IPS-20b (cell line): Measurements from ENCODE around the gene POU5F1.
"Not testable (repeated sequence)": the region's sequence is repeated elsewhere in the genome, so short reads cannot be mapped to it uniquely, and the experiment has no call there.

ENCODE experiments used
- H3K27ac ChIP-seq: one replicate; pipeline ENCODE4 v1.5.1; 2013; ENCODE audit warnings: low read length
- H3K27me3 ChIP-seq: 2 replicates; pipeline ENCODE4 v1.6.1; 2013; ENCODE audit warnings: mild to moderate bottlenecking, low read length, inconsistent platforms; ENCODE audit not compliant: insufficient read depth
- H3K36me3 ChIP-seq: 2 replicates; pipeline ENCODE4 v1.6.1; 2013; ENCODE audit warnings: low read depth, mild to moderate bottlenecking, inconsistent platforms, low read length, moderate library complexity; ENCODE audit not compliant: insufficient read depth
- H3K4me1 ChIP-seq: 2 replicates; pipeline ENCODE4 v1.6.1; 2013; ENCODE audit warnings: mild to moderate bottlenecking, control low read depth, inconsistent platforms, low read length, moderate library complexity; ENCODE audit not compliant: insufficient read depth
- H3K4me3 ChIP-seq: 2 replicates; pipeline ENCODE4 v1.5.1; 2013; ENCODE audit warnings: mild to moderate bottlenecking, low read length, inconsistent platforms
- H3K9ac ChIP-seq: 2 replicates; pipeline ENCODE4 v1.6.1; 2013; ENCODE audit warnings: low read depth, mild to moderate bottlenecking, inconsistent platforms, low read length, moderate library complexity
- H3K9me3 ChIP-seq: 2 replicates; pipeline ENCODE4 v1.6.1; 2013; ENCODE audit warnings: mild to moderate bottlenecking, low read depth, low read length, inconsistent platforms; ENCODE audit not compliant: insufficient read depth

The POU5F1 gene

GRCh38 chr6:31170600-31170881 is at the start of gene POU5F1:
Gene POU5F1, minus strand, starts transcription at chr6:31170682. Its CDS starts 62 bp downstream, at chr6:31170620.
- Histone ChIP-seq H3K27ac (peak within 1 kb of the TSS; percentile 50), H3K9me3 (no peaks in the 10 kb centered on the region), H3K36me3 (peaks cover 27% of the 10 kb centered on the region), H3K4me1 (peaks cover 24% of the 10 kb centered on the region), H3K9ac (peak within 1 kb of the TSS; percentile 99), H3K4me3 (peak within 1 kb of the TSS; percentile 99), H3K27me3 (no peaks in the 10 kb centered on the region)

- Histone ChIP-seq H3K9me3 (peaks cover 12% of the 10 kb centered on the region), H3K4me3 (no peak overlapping the region), H3K9ac (no peak overlapping the region), H3K27me3 (no peaks in the 10 kb centered on the region), H3K27ac (no peak overlapping the region), H3K36me3 (no peaks in the 10 kb centered on the region), H3K4me1 (no peaks in the 10 kb centered on the region; the same call in 1 of the 2 replicates)
These were observed 45.9 kb upstream of the POU5F1 start for GRCh38 chr6:31216208-31216898.

GRCh38 chr6:31215216-31215615 is 44.7 kb upstream of the POU5F1 start:
- not testable (repeated sequence) for H3K4me3 ChIP-seq, H3K27ac ChIP-seq, H3K27me3 ChIP-seq, H3K36me3 ChIP-seq, H3K4me1 ChIP-seq, H3K9ac ChIP-seq
- peaks cover 12% of the 10 kb centered on the region for H3K9me3 ChIP-seq

- Histone ChIP-seq H3K4me1 (peaks cover 8% of the 10 kb centered on the region; the same call in 1 of the 2 replicates), H3K4me3 (no peak overlapping the region), H3K27me3 (no peaks in the 10 kb centered on the region), H3K36me3 (no peaks in the 10 kb centered on the region), H3K9ac (no peak overlapping the region), H3K9me3 (peaks cover 12% of the 10 kb centered on the region), H3K27ac (no peak overlapping the region)
These were observed 44.0 kb upstream of the POU5F1 start for GRCh38 chr6:31214516-31214915.

- Histone ChIP-seq H3K27ac (no peak overlapping the region), H3K36me3 (no peaks in the 10 kb centered on the region), H3K9ac (no peak overlapping the region), H3K27me3 (no peaks in the 10 kb centered on the region), H3K4me1 (peaks cover 8% of the 10 kb centered on the region; the same call in 1 of the 2 replicates), H3K9me3 (peaks cover 3% of the 10 kb centered on the region), H3K4me3 (no peak overlapping the region)
These were observed 40.5 kb upstream of the POU5F1 start for GRCh38 chr6:31210741-31211532.

- Histone ChIP-seq H3K9me3 (no peaks in the 10 kb centered on the region), H3K36me3 (no peaks in the 10 kb centered on the region), H3K9ac (no peak overlapping the region), H3K27ac (no peak overlapping the region), H3K4me3 (no peak overlapping the region), H3K4me1 (peaks cover 8% of the 10 kb centered on the region; the same call in 1 of the 2 replicates), H3K27me3 (no peaks in the 10 kb centered on the region)
These were observed 39.6 kb upstream of the POU5F1 start for GRCh38 chr6:31210123-31210522.

- H3K27ac ChIP-seq = no peak overlapping the region
- H3K9ac ChIP-seq = no peak overlapping the region
- no peaks in the 10 kb centered on the region for H3K27me3 ChIP-seq
- H3K4me3 ChIP-seq = no peak overlapping the region
- H3K4me1 ChIP-seq = peaks cover 9% of the 10 kb centered on the region; the same call in 1 of the 2 replicates
- no peaks in the 10 kb centered on the region for H3K9me3 ChIP-seq
- no peaks in the 10 kb centered on the region for H3K36me3 ChIP-seq
These were observed 38.7 kb upstream of the POU5F1 start for GRCh38 chr6:31209137-31209536.

GRCh38 chr6:31208506-31208905 is 38.0 kb upstream of the POU5F1 start:
- no peak overlapping the region for H3K4me3 ChIP-seq
- no peaks in the 10 kb centered on the region for H3K36me3 ChIP-seq
- no peaks in the 10 kb centered on the region for H3K27me3 ChIP-seq
- no peak overlapping the region for H3K27ac ChIP-seq
- H3K9ac ChIP-seq = no peak overlapping the region
- no peaks in the 10 kb centered on the region for H3K9me3 ChIP-seq
- peaks cover 15% of the 10 kb centered on the region for H3K4me1 ChIP-seq

- H3K27ac ChIP-seq = no peak overlapping the region
- H3K27me3 ChIP-seq = no peaks in the 10 kb centered on the region
- no peaks in the 10 kb centered on the region for H3K36me3 ChIP-seq
- peaks cover 21% of the 10 kb centered on the region for H3K4me1 ChIP-seq
- H3K4me3 ChIP-seq = no peak overlapping the region
- H3K9me3 ChIP-seq = no peaks in the 10 kb centered on the region
- H3K9ac ChIP-seq = no peak overlapping the region
These were observed 35.2 kb upstream of the POU5F1 start for GRCh38 chr6:31205638-31206037.

- Histone ChIP-seq H3K4me3 (no peak overlapping the region), H3K4me1 (peaks cover 17% of the 10 kb centered on the region), H3K27ac (no peak overlapping the region), H3K27me3 (no peaks in the 10 kb centered on the region), H3K9ac (no peak overlapping the region), H3K9me3 (no peaks in the 10 kb centered on the region), H3K36me3 (no peaks in the 10 kb centered on the region)
These were observed 34.3 kb upstream of the POU5F1 start for GRCh38 chr6:31204751-31205145.

- no peak overlapping the region; the same call in 1 of the 2 replicates for H3K9ac ChIP-seq
- H3K4me3 ChIP-seq = no peak overlapping the region
- H3K27me3 ChIP-seq = no peaks in the 10 kb centered on the region
- peaks cover 17% of the 10 kb centered on the region for H3K4me1 ChIP-seq
- H3K27ac ChIP-seq = no peak overlapping the region
- no peaks in the 10 kb centered on the region for H3K9me3 ChIP-seq
- H3K36me3 ChIP-seq = no peaks in the 10 kb centered on the region
These were observed 33.0 kb upstream of the POU5F1 start for GRCh38 chr6:31203345-31203979.
